ENCODE results near the gene CCDC192. TPM values are rescaled to one million over a fixed set of nuclear protein-coding genes. Genes with fewer than 3 reads are reported as not detected.
A peak's percentile ranks its signal among the peaks of the same experiment; 100 is the strongest.

The CCDC192 gene
- total and polyA plus RNA-seq, 2 of the 4 experiments (the other 2 are of a cell fraction): not detected

DNA sequence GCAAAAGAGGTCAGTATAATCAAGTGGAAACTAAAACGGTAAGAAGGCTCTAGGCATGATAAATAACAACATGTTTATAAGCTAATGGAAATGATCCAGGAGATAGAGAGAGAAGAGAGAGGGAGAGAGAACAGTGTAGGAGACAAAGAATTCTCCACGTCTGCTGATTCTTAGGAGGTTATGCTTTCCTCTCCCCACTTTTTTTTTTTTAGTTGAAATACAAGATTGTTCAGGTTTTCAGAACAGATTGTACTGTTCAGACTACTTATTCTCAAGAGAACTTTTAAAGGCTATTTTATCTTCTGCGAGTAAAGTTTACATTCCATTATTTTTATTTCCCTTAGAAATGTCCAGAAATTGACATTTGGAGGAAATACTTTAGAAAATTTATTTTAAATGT, 4.0 kb downstream of the CCDC192 start:
- Histone ChIP-seq H3K27ac (ENCODE audit: insufficient read depth, low read length) (no peak overlapping the region), H3K56ac (ENCODE audit: extremely low read depth, insufficient read depth, low read length) (no peak overlapping the region), H4K5ac (ENCODE audit: low read depth, low read length) (no peak overlapping the region), H2AFZ (replicated peaks; ENCODE audit: low read length, poor library complexity) (no peak overlapping the region), H3K4me2 (ENCODE audit: low read depth, low read length) (no peak overlapping the region), H3K9me3 (ENCODE audit: control insufficient read depth, insufficient read depth, low read length) (no peaks in the 10 kb centered on the region), H2BK20ac (ENCODE audit: low read depth, low read length) (no peak overlapping the region), H3K18ac (ENCODE audit: low read depth, low read length) (no peak overlapping the region), H3K27me3 (ENCODE audit: control insufficient read depth, insufficient read depth, low read length) (peaks cover 2% of the 10 kb centered on the region; the same call in 1 of the 2 replicates), H4K8ac (ENCODE audit: low read depth in 2 of 2, low read length in 2 of 2) (no peak overlapping the region), H4K20me1 (ENCODE audit: insufficient read depth, low read length) (no peaks in the 10 kb centered on the region), H3K4me3 (ENCODE audit: insufficient read depth, low read depth, low read length) (no peak overlapping the region), H2BK120ac (ENCODE audit: low read depth, low read length) (no peak overlapping the region), H2BK15ac (ENCODE audit: low read depth, low read length) (no peak overlapping the region), H3K23ac (ENCODE audit: low read depth, low read length) (no peak overlapping the region; the same call in 1 of the 2 replicates), H3K36me3 (ENCODE audit: control insufficient read depth, insufficient read depth, low read length) (no peaks in the 10 kb centered on the region), H3K4ac (ENCODE audit: low read depth, low read length) (no peak overlapping the region), H4K91ac (ENCODE audit: insufficient read depth, low read depth, low read length) (no peak overlapping the region), H2AK9ac (replicated peaks; ENCODE audit: low read depth, low read length, poor library complexity) (no peak overlapping the region), H2BK5ac (ENCODE audit: low read depth, low read length, poor library complexity, severe bottlenecking) (no peak overlapping the region), H3K4me1 (ENCODE audit: control insufficient read depth, insufficient read depth, low read length) (peaks cover 3% of the 10 kb centered on the region; the same call in 1 of the 2 replicates), H3K9me1 (ENCODE audit: insufficient read depth, low read length) (no peaks in the 10 kb centered on the region), H3K79me1 (ENCODE audit: low read depth in 1 of 2, low read length in 2 of 2) (no peaks in the 10 kb centered on the region), H3K14ac (replicated peaks; ENCODE audit: low read depth, low read length) (no peak overlapping the region), H3K9ac (ENCODE audit: low read depth, low read length) (no peak overlapping the region), H2AK5ac (ENCODE audit: low read depth, low read length) (no peak overlapping the region)
- POLR2A ChIA-PET (ENCODE audit: unreplicated experiment): no interaction called here
- dilution Hi-C loops (cut with HindIII; ENCODE audit: low sequenced_read_pairs, unreplicated experiment): no loop called here
- DNase-seq (no peak), ATAC-seq (ENCODE audit: low read depth) (peak; percentile 32)
- in situ Hi-C loops (cut with MboI; ENCODE audit: low sequenced_read_pairs): no loop called here
- BruUV-seq (replicated peaks): no TSS peak
- intact Hi-C loops (cut with micrococcal nuclease): no loop called here
- CTCF ChIA-PET: no interaction called here
- TF ChIP-seq BHLHE40 (IDR thresholded peaks at IDR 0.05; ENCODE audit: low read depth, low read length): no peak
- TF ChIP-seq SMC3 (IDR thresholded peaks at IDR 0.05; ENCODE audit: low read depth, low read length): no peak
- TF ChIP-seq, protein P1, sequence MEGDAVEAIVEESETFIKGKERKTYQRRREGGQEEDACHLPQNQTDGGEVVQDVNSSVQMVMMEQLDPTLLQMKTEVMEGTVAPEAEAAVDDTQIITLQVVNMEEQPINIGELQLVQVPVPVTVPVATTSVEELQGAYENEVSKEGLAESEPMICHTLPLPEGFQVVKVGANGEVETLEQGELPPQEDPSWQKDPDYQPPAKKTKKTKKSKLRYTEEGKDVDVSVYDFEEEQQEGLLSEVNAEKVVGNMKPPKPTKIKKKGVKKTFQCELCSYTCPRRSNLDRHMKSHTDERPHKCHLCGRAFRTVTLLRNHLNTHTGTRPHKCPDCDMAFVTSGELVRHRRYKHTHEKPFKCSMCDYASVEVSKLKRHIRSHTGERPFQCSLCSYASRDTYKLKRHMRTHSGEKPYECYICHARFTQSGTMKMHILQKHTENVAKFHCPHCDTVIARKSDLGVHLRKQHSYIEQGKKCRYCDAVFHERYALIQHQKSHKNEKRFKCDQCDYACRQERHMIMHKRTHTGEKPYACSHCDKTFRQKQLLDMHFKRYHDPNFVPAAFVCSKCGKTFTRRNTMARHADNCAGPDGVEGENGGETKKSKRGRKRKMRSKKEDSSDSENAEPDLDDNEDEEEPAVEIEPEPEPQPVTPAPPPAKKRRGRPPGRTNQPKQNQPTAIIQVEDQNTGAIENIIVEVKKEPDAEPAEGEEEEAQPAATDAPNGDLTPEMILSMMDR (conservative IDR thresholded peaks at IDR 0.05; ENCODE audit: low read depth, low read length): no peak
- TF ChIP-seq NFE2L2 (IDR thresholded peaks at IDR 0.05; ENCODE audit: low read depth, low read length): no peak
- TF ChIP-seq MAFK (IDR thresholded peaks at IDR 0.05; ENCODE audit: low read depth, low read length): no peak
- TF ChIP-seq RFX5 (IDR thresholded peaks at IDR 0.05; ENCODE audit: low read depth, low read length): no peak
- TF ChIP-seq, protein P2, sequence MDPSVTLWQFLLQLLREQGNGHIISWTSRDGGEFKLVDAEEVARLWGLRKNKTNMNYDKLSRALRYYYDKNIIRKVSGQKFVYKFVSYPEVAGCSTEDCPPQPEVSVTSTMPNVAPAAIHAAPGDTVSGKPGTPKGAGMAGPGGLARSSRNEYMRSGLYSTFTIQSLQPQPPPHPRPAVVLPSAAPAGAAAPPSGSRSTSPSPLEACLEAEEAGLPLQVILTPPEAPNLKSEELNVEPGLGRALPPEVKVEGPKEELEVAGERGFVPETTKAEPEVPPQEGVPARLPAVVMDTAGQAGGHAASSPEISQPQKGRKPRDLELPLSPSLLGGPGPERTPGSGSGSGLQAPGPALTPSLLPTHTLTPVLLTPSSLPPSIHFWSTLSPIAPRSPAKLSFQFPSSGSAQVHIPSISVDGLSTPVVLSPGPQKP (IDR thresholded peaks at IDR 0.05; ENCODE audit: borderline replicate concordance, low read depth, low read length): no peak
- no peak for TF ChIP-seq MXI1 (IDR thresholded peaks at IDR 0.05; ENCODE audit: borderline replicate concordance, low read depth, low read length)
- no CpG with 5 or more reads among the region's 3 CpGs for WGBS, 2 experiments (ENCODE audit: extremely low coverage in 2 of 2, insufficient read length in 1 of 2)

Data from IMR-90 (cell line).